H1 (cell line): ENCODE data around the gene SLC2A4RG. TPM values are rescaled to one million over a fixed set of nuclear protein-coding genes. Genes with fewer than 3 reads are reported as not detected.
"Not testable (repeated sequence)": the region's sequence is repeated elsewhere in the genome, so short reads cannot be mapped to it uniquely, and the experiment has no call there.

ENCODE experiments used
- CTCF ChIA-PET: fragments of 300-600 bp; sonication (Branson Sonifier 250); formaldehyde crosslinking; loops from one replicate; lab custom pipeline; 2021; ENCODE audit not compliant: partially characterized antibody; lab: Charles Lee
- POLR2A ChIA-PET: fragments of 300-600 bp; sonication (Branson Sonifier 250); formaldehyde crosslinking; loops from one replicate; lab custom pipeline; 2021; ENCODE audit warnings: inconsistent platforms; ENCODE audit not compliant: partially characterized antibody; lab: Charles Lee
- DNase-seq, 2 experiments: peaks; one replicate each; pipeline versions ENCODE4 v3.0.0 to v3.0.0-alpha.2; 2010 to 2022; ENCODE audit warnings: low spot score in 2 of 2, low read depth in 1 of 2, mixed read lengths in 1 of 2
- FAIRE-seq: peaks from 2 replicates; lab custom pipeline; 2011; peaks lifted over from hg19 to GRCh38; lab: Jason Lieb, UNC
- H2AFZ ChIP-seq: 2 replicates; pipeline ENCODE4 v1.8.1; 2012; ENCODE audit warnings: low read length, inconsistent platforms
- H2AK5ac ChIP-seq: 2 replicates; pipeline ENCODE4 v1.6.1; 2013; ENCODE audit warnings: low read depth, low read length
- H2BK120ac ChIP-seq: replicated peaks from 2 replicates; pipeline ENCODE3; 2013; ENCODE audit warnings: low read depth, low read length, inconsistent platforms
- H2BK12ac ChIP-seq: 2 replicates; pipeline ENCODE4 v1.6.1; 2013; ENCODE audit warnings: low read depth, low read length
- H2BK15ac ChIP-seq: 2 replicates; pipeline ENCODE4 v1.6.1; 2013; ENCODE audit warnings: low read length
- H2BK20ac ChIP-seq: 2 replicates; pipeline ENCODE4 v1.6.1; 2013; ENCODE audit warnings: low read length
- H2BK5ac ChIP-seq: 2 replicates; pipeline ENCODE4 v1.6.1; 2013; ENCODE audit warnings: low read depth, low read length
- H3K14ac ChIP-seq: 2 replicates; pipeline ENCODE4 v1.6.1; 2013; ENCODE audit warnings: inconsistent platforms; ENCODE audit not compliant: insufficient read length
- H3K18ac ChIP-seq: 2 replicates; pipeline ENCODE4 v1.6.1; 2013; ENCODE audit warnings: low read length; ENCODE audit errors: extremely low read depth
- H3K23ac ChIP-seq: 2 replicates; pipeline ENCODE4 v1.6.1; 2013; ENCODE audit warnings: inconsistent platforms; ENCODE audit not compliant: insufficient read length
- H3K23me2 ChIP-seq: 2 replicates; pipeline ENCODE4 v1.6.1; 2013; ENCODE audit warnings: low read depth, low read length
- H3K27ac ChIP-seq: 2 replicates; pipeline ENCODE4 v1.6.1; 2011; ENCODE audit warnings: low read depth, low read length, inconsistent platforms
- H3K27me3 ChIP-seq, 4 experiments: replicated peaks in 1 of 4; 1 replicate in 1 of 4; 2 replicates in 3 of 4; pipeline versions ENCODE4 v1.6.1 to v1.8.1; 2011 to 2013; ENCODE audit warnings: low read length in 3 of 4, mild to moderate bottlenecking in 3 of 4, inconsistent platforms in 2 of 4, mixed read lengths in 2 of 4, moderate library complexity in 1 of 4; ENCODE audit not compliant: control insufficient read depth in 3 of 4, insufficient read depth in 3 of 4; ENCODE audit errors: extremely low read depth in 1 of 4
- H3K36me3 ChIP-seq, 4 experiments: 2 replicates each; pipeline versions ENCODE4 v1.6.1 to v1.8.1; 2011 to 2013; ENCODE audit warnings: mild to moderate bottlenecking in 4 of 4, low read length in 3 of 4, moderate library complexity in 2 of 4, control low read depth in 1 of 4, inconsistent platforms in 1 of 4; ENCODE audit not compliant: insufficient read depth in 4 of 4, control insufficient read depth in 2 of 4
- H3K4ac ChIP-seq: replicated peaks from 2 replicates; pipeline ENCODE3; 2013; ENCODE audit warnings: low read length, low read depth, mixed read lengths, inconsistent platforms; ENCODE audit not compliant: insufficient read length
- H3K4me1 ChIP-seq, 4 experiments: replicated peaks in 1 of 4; 1 replicate in 1 of 4; 2 replicates in 3 of 4; pipeline versions ENCODE4 v1.6.1 to v1.8.1; 2011 to 2013; ENCODE audit warnings: low read length in 3 of 4, inconsistent platforms in 2 of 4, mixed read lengths in 1 of 4; ENCODE audit not compliant: insufficient read depth in 4 of 4, control insufficient read depth in 3 of 4
- H3K4me2 ChIP-seq, 2 experiments: 2 replicates each; pipeline versions ENCODE4 v1.6.1 to v1.8.1; 2011 to 2013; ENCODE audit warnings: low read depth in 2 of 2, low read length in 2 of 2, control low read depth in 1 of 2, inconsistent platforms in 1 of 2, mild to moderate bottlenecking in 1 of 2; ENCODE audit not compliant: insufficient read depth in 1 of 2
- H3K4me3 ChIP-seq, 4 experiments: fragments of 200-600, 300-600 bp in 1 of 4; sonication (generic), shearing (Covaris generic), sonication (Bioruptor Twin) in 1 of 4; 2 replicates each; pipeline versions ENCODE4 v1.5.1 to v1.8.1; 2011 to 2016; ENCODE audit warnings: low read length in 4 of 4, low read depth in 3 of 4, control low read depth in 2 of 4, inconsistent platforms in 2 of 4, mild to moderate bottlenecking in 2 of 4, mixed read lengths in 1 of 4, moderate library complexity in 1 of 4; ENCODE audit not compliant: insufficient read depth in 2 of 4; ENCODE audit errors: extremely low read depth in 1 of 4
- H3K56ac ChIP-seq: replicated peaks from 2 replicates; pipeline ENCODE3; 2013; ENCODE audit warnings: low read depth, mild to moderate bottlenecking, mixed read lengths, low read length, inconsistent platforms; ENCODE audit not compliant: insufficient read length
- H3K79me1 ChIP-seq: 2 replicates; pipeline ENCODE4 v1.6.1; 2013; ENCODE audit warnings: low read depth, low read length, control low read depth
- H3K79me2 ChIP-seq, 2 experiments: 2 replicates each; pipeline versions ENCODE4 v1.6.1 to v1.8.1; 2012 to 2013; ENCODE audit warnings: low read length in 2 of 2, mild to moderate bottlenecking in 2 of 2, inconsistent platforms in 1 of 2; ENCODE audit not compliant: insufficient read depth in 2 of 2, control insufficient read depth in 1 of 2
- H3K9ac ChIP-seq, 4 experiments: replicated peaks in 1 of 4; 1 replicate in 1 of 4; 2 replicates in 3 of 4; pipeline versions ENCODE4 v1.6.1 to v1.8.1; 2011 to 2013; ENCODE audit warnings: low read depth in 3 of 4, low read length in 3 of 4, control low read depth in 2 of 4, mild to moderate bottlenecking in 2 of 4, moderate library complexity in 2 of 4, inconsistent platforms in 1 of 4; ENCODE audit errors: extremely low read depth in 1 of 4
- H3K9me3 ChIP-seq, 2 experiments: 2 replicates each; pipeline versions ENCODE4 v1.6.1 to v1.8.1; 2012 to 2013; ENCODE audit warnings: mild to moderate bottlenecking in 2 of 2, moderate library complexity in 2 of 2, control low read depth in 1 of 2, inconsistent platforms in 1 of 2, low read depth in 1 of 2, low read length in 1 of 2, mixed read lengths in 1 of 2; ENCODE audit not compliant: insufficient read depth in 2 of 2
- H4K20me1 ChIP-seq, 2 experiments: replicated peaks in 1 of 2; 2 replicates each; pipeline versions ENCODE3 to v1.8.1; 2011 to 2013; ENCODE audit warnings: inconsistent platforms in 2 of 2, low read length in 2 of 2, mild to moderate bottlenecking in 1 of 2; ENCODE audit not compliant: insufficient read depth in 2 of 2, control insufficient read depth in 1 of 2
- H4K5ac ChIP-seq: 2 replicates; pipeline ENCODE4 v1.6.1; 2013; ENCODE audit warnings: low read length, low read depth, mixed read lengths, inconsistent platforms; ENCODE audit not compliant: insufficient read length
- H4K8ac ChIP-seq: 2 replicates; pipeline ENCODE4 v1.8.0; 2013; ENCODE audit warnings: mild to moderate bottlenecking, moderate library complexity, low read length, inconsistent platforms; ENCODE audit not compliant: insufficient read depth; ENCODE audit errors: extremely low read depth
- H4K91ac ChIP-seq: replicated peaks from 2 replicates; pipeline ENCODE3; 2013; ENCODE audit warnings: low read length, mixed read lengths, inconsistent platforms; ENCODE audit not compliant: insufficient read length
- WGBS, 2 experiments: shearing (Covaris generic) in 1 of 2; methylation state at CpG; one replicate each; pipeline versions ENCODE4 v1.1.6 to v1.1.7; 2013 to 2015; ENCODE audit warnings: low lambda C conversion rate in 2 of 2, mixed read lengths in 2 of 2, inconsistent platforms in 1 of 2, low coverage in 1 of 2, missing lambda C conversion rate in 1 of 2; ENCODE audit not compliant: insufficient replicate concordance in 2 of 2, insufficient coverage in 1 of 2, insufficient read length in 1 of 2; ENCODE audit errors: extremely low coverage in 1 of 2, missing lambda C conversion rate in 1 of 2; 5-methylcytosine and 5-hydroxymethylcytosine counted together
- polyA plus RNA-seq, 7 experiments: library from polyadenylated mRNA; depleted of rRNA in 3 of 7; stranded (reverse) in 5 of 7; unstranded in 2 of 7; fragments of >200 nt in 5 of 7; fragments of 200-250 nt in 2 of 7; gene quantifications; 1 replicate in 5 of 7; 2 replicates in 1 of 7; 4 replicates in 1 of 7; pipeline versions ENCODE4 v1.2.1 to v1.2.3, GENCODE V29; 2011 to 2013; ENCODE audit warnings: missing spikeins in 2 of 7, mixed read lengths in 2 of 7
- total RNA-seq: library from RNA; stranded (reverse); fragmentation: NEBNext Ultra II Directional; extraction: Animal tissue kit (Norgen Biotek cat#: 25700); gene quantifications from 2 replicates; pipeline ENCODE4 v1.2.1, GENCODE V29; 2021

The SLC2A4RG gene
- total and polyA plus RNA-seq, 2 of the 8 experiments (the other 6 are each of a cell fraction or from before 2014, with no cell fraction given), result 15.9 to 29.1 TPM

DNA sequence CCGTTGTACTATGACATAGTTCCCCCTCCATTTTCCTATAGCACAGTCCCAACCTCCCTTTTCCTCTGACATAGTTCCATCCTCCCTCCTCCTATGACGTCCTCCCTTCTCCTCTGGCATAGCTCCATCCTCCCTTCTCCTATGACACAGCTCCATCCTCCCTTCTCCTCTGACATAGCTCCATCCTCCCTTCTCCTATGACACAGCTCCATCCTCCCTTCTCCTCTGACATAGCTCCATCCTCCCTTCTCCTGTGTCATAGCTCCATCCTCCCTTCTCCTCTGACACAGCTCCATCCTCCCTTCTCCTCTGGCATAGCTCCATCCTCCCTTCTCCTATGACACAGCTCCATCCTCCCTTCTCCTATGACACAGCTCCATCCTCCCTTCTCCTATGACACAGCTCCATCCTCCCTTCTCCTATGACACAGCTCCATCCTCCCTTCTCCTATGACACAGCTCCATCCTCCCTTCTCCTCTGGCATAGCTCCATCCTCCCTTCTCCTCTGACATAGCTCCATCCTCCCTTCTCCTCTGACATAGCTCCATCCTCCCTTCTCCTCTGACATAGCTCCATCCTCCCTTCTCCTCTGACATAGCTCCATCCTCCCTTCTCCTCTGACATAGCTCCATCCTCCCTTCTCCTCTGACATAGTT, 16.5 kb upstream of the SLC2A4RG start:
- not testable (repeated sequence) for H3K14ac ChIP-seq, H2AFZ ChIP-seq, H3K27ac ChIP-seq, FAIRE-seq, H2BK120ac ChIP-seq, H3K36me3 ChIP-seq, H3K18ac ChIP-seq, H3K4ac ChIP-seq, H2BK15ac ChIP-seq, H2BK12ac ChIP-seq, H3K4me2 ChIP-seq, H2AK5ac ChIP-seq, DNase-seq, H3K56ac ChIP-seq, H3K4me1 ChIP-seq, H4K20me1 ChIP-seq, H4K8ac ChIP-seq, H2BK20ac ChIP-seq, H4K5ac ChIP-seq, H3K9me3 ChIP-seq, H3K9ac ChIP-seq, H3K23ac ChIP-seq, H3K79me1 ChIP-seq, H2BK5ac ChIP-seq, H3K23me2 ChIP-seq, H4K91ac ChIP-seq, H3K27me3 ChIP-seq, H3K4me3 ChIP-seq
- CTCF ChIA-PET, result interaction anchor here (0.6 to 1.9 kb wide), 3 partner anchors 15 to 1014 kb away, joined by 3 to 5 read pairs (median 4); partner anchors contain the start of genes ARFRP1, NTSR1 and ZGPAT
- H3K79me2 ChIP-seq, result peaks cover 0 to 18% of the 10 kb centered on the region in 2 experiments; a peak in 2 of 4 replicates
- 78% methylated on average over 2 of the region's 2 CpGs; no CpG with 5 or more reads in 1 of the 2 experiments for WGBS, 2 experiments
- POLR2A ChIA-PET, result interaction anchor here (0.7 to 1.8 kb wide), 2 partner anchors 14 to 15 kb away, joined by 4 to 6 read pairs; partner anchors contain the start of gene LIME1
